GM19452 (cell line): ENCODE data around the gene RABL6.

Experiments
- ATAC-seq: cut with Tn5 transposase; IDR thresholded peaks from one replicate; pipeline ENCODE4 v1.9.1; 2021; ENCODE audit not compliant: unreplicated experiment

RABL6 gene

DNA sequence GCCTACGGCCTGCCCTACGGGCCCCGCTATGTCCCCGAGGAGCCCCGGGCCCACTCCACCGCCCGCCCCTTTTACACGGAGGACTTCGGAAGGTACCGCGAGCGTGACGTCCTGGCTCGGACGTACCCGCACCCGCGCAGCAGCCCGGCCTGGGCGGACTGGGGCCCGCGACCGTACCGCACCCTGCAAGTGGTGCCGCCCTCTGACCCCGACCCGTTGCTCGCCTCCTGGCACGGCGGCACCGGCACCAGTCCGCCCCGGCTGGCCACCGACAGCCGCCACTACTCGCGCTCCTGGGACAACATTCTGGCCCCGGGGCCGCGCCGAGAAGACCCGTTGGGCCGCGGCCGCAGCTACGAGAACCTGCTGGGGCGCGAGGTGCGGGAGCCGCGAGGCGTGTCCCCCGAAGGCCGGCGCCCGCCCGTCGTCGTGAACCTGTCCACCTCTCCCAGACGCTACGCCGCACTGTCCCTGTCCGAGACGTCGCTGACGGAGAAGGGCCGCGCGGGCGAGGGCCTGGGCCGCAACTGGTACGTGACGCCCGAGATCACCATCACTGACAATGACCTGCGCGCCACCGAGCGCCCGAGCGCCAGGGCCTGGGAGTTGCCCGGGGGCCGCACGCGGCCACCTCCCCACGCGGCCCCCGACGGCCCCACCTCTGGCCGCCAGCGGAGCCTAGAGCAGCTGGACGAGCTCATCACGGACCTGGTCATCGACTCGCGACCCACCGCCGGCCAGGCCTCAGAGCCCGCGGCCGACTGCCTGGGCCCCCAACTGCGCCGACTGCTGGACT is 37.9 kb downstream of the RABL6 start:
- ATAC-seq = no peak

DNA sequence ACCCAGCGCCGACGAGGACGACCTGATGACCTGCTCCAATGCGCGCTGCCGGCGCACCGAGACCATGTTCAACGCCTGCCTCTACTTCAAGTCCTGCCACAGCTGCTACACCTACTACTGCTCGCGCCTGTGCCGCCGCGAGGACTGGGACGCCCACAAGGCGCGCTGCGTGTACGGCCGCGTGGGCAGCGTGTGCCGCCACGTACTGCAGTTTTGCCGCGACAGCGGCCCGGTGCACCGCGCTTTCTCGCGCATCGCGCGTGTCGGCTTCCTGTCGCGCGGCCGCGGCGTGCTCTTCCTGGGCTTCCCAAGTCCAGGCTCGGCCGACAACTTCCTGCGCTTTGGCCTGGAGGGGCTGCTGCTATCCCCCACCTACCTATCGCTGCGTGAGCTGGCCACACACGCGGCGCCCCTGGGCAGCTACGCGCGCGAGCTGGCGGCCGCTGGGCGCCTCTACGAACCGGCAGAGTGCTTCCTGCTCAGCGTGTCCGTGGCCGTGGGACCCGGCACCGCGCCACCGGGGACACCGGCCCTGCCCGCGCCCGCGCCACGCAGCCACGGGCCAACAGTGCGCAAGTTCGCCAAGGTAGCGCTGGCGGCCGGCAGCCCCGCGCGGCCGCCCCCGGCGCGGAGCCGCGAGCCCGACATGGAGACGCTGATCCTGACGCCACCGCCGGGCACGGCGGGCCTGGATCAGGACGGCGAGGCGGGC is 38.8 kb downstream of the RABL6 start:
- no peak for ATAC-seq

DNA sequence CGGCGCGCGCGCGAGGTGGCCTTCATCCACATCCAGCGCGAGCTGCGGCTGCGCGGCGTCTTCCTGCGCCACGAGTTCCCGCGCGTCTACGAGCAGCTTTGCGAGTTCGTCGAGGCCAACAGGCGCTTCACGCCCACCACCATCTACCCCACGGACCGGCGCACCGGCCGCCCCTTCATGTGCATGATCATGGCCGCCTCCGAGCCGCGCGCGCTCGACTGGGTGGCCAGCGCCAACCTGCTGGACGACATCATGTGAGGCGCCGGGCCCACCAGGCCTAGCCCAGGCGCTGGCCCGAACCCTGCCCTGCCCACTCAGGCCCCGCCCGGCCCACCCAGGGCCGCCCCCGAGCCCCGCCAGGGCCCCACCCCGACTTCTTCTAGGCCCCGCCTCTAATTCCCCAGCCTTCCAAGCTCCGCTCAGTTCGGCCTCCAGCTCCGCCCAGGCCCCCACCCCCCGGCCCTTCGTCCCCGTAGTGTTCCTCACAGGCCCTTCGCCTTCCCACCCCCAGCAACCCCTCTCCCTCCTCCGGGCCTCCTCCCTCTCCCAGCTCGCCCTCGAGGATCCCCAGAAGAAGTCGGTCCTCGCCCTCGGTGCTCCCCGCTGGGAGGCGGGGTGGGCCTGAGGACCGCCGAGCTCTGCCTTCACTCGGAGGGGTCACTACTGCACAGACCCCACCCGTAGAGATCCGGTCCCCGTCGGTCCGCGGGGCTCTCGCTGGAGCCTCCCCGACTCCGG is 39.5 kb downstream of the RABL6 start:
- ATAC-seq = no peak

DNA sequence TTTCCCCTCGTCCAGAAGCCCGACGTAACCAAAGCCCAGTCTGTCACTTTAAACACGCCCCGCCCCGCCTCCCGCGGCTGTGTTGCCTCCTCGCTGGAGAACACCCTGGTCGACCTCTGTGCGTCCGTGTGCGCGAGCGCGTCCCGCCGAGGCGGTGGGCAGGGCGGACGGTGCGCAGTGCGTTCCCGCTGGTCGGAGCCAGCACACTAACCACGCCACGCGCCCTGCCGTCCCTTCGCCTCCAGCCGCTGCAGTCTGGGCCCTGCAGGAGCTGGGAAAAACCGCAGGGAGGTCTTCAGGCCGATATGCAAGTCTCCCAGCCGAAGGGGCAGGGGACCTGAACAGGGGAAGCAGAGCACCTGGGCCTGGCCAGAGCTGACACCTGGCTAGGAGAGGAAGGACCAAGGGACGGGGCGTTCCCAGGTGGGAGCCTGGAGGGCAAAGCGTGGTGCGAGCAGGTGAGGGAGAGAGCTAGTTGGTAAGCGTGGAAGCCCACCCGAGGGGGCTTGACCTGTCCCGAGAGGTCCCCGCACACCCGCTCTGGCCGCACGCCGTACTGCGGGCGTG is 40.2 kb downstream of the RABL6 start:
- no peak for ATAC-seq

DNA sequence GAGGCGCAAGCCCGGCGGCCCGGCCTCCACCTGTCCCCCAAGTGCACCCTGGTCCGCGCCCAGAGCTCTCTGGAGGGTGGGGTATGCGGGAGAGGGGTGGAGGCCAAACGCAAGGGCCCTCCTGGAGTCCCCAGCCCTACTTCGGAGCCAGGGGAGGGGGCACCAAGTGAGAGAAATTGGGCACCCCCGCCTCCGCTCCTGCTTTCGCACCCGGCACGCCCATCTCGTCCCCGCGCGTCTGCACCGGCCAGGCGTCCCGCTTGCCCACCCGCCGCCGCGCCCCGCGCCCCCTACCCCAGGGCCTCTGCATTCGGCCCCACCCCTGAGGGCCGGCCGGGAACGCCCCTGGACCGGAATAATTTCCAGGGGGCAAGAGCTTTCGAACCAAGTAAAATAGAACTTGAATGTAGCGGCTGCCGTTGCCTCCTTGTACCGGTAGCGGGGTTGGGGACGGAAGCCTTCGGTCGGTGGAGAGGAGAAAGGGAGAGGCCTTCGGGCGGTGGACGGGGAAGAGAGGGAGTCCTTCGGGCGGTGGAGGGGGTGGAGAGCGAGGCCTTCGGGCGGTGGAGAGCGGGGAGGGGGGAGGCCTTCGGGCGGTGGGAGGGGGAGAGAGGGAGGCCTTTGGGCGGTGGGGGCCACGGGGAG is 40.8 kb downstream of the RABL6 start:
- ATAC-seq = no peak

DNA sequence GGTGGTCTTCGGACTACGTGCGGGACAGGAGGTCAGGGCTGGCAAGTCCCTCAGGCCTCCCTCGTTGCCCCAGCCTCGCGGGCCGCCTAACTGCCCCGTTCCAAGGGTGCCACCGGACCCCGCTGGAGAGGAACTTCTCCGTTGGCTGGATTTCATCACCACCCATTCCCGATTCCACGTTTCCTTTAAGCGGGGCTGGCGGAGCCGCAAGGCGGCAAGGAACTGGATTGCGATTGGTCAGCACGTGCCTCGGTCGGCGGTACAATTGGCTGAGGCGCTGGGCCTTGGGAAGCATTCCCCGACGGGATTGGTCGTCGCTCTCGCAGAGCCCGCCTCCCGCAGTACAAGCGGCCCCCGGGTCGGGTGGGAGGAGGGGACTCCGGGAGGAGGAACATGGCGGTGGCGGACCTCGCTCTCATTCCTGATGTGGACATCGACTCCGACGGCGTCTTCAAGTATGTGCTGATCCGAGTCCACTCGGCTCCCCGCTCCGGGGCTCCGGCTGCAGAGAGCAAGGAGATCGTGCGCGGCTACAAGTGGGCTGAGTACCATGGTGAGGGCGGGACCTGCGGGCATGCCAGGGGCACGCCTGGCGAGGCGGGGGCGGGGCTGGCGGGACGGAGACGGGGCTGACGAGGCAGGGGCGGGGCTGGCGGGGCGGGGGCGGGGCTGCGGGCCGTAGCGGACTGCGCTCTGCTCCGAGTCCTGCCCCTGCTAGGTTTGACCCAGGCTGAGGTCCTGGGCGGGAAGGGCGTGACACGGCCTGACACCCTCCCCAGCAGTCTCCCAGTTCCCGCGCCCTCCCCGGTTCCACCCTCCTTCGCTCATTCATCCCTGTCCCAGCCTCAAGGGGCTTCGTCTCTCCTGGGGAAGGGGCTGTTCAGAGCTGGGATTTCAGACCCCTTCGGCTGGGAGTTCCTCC is 41.6 kb downstream of the RABL6 start, which contains the start of gene PHPT1:
Gene PHPT1, plus strand, starts transcription at position 372 of the 922 bp plus-strand sequence. Its CDS starts 22 bp downstream, at position 394.
- peak; percentile 75 for ATAC-seq

DNA sequence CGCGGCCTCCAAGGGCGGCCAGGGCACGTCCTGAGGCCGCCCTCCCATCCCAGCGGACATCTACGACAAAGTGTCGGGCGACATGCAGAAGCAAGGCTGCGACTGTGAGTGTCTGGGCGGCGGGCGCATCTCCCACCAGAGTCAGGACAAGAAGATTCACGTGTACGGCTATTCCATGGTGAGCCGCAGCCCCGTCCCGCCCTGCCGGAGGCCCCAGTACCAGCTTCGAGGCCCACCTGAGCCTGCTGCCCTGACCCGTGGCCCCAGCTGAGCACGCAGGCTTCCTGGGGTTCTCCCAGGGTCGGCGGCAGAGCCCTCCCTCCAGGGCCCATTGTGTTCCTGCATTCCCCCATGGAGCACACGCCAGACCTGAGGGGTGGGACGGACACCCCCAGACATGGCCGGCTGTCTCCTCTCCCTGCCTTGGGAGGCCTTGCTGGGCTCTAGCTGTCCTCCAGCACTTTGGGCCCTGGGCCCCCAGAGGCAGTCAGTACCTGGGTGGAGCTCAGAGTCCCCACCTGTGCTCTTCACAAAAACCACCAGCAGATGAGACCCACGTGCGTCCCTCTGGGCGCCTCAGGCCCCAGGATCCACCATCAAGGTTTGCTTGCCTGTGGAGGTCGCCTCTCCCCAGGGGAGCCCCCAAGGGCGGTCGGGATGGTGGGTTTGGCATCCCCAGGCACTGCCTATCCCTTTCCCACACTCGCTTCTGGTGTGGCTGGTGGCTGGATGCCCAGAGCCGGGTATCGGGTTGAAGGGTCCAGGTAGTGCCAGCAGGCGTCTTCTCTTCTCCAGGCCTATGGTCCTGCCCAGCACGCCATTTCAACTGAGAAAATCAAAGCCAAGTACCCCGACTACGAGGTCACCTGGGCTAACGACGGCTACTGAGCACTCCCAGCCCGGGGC is 42.5 kb downstream of the RABL6 start:
- no peak for ATAC-seq

DNA sequence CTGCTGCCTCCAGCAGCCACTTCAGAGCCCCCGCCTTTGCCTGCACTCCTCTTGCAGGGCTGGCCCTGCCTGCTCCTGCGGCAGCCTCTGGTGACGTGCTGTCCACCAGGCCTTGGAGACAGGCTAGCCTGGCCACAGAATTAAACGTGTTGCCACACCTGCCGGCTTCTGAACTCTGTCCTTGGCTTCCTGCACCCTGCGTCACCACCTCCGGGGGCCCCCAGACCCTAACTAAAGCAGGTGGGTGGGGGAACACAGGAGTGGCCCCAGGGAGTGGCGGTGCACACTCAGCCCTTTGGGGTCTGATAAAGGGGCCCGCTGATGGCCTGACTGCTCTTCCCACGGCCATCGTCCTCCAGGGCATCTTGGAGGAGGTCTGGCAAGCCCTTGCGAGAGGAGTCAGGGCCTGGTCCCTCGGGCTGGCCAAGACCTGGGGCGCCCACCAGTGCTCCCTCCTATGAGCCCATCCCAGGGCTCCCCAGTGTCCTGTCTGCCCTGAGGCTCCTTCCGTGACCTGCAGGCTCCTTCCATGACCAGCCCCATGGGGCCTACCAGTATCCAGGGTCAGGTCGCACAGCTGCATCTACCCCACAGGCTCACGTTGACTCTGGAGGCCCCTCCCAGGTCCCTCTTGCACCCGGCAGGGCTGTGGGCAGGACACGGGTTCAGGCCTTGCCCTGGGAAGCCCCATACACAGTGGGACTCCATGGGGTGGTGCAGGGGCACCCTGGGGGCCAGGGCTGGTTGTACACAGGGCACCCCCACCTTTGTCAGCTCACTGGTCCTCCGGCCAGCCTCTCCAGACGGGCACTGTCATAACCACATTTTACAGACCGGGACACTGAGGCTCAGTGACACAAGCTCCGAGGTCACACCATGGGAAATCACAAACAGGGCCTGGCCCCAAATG is 43.4 kb downstream of the RABL6 start:
- ATAC-seq = no peak

DNA sequence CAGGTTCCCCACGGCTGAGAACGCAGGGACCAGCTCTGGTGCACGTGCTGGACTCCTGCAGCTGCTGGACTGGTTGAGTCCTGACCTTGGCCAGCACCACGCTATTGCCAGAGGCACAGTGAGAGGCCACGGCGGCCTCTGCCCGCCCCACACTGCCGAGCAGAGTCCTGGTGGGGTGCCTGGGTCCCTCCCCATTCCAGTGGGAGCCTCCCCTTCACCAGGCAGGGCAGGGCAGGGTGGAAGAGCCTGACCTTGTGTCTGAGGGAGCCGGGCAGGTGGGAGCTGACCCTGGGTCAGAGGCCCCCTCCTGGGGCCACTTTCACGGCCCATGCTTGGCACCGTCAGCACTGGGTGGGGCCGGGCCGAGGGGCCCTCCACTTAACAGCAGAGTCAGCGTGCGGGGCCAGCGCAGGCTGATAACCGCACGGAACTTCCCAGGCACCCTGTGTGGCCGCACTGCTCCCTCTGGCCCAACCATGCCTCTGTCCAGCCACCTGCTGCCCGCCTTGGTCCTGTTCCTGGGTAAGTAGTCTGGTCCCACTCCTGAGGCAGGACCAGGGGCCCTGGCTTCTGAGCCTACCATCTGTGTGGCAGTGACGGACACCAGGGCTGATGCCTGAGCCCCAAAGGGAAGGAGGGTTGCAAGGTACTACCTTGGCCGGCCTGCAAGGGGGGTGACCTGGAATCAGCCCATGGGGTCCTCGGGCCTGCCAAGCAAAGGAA is 44.4 kb downstream of the RABL6 start, which contains the start of gene MAMDC4:
Gene MAMDC4, plus strand, starts transcription at position 406 of the 723 bp plus-strand sequence. Its CDS starts 71 bp downstream, at position 477.
- no peak for ATAC-seq

DNA sequence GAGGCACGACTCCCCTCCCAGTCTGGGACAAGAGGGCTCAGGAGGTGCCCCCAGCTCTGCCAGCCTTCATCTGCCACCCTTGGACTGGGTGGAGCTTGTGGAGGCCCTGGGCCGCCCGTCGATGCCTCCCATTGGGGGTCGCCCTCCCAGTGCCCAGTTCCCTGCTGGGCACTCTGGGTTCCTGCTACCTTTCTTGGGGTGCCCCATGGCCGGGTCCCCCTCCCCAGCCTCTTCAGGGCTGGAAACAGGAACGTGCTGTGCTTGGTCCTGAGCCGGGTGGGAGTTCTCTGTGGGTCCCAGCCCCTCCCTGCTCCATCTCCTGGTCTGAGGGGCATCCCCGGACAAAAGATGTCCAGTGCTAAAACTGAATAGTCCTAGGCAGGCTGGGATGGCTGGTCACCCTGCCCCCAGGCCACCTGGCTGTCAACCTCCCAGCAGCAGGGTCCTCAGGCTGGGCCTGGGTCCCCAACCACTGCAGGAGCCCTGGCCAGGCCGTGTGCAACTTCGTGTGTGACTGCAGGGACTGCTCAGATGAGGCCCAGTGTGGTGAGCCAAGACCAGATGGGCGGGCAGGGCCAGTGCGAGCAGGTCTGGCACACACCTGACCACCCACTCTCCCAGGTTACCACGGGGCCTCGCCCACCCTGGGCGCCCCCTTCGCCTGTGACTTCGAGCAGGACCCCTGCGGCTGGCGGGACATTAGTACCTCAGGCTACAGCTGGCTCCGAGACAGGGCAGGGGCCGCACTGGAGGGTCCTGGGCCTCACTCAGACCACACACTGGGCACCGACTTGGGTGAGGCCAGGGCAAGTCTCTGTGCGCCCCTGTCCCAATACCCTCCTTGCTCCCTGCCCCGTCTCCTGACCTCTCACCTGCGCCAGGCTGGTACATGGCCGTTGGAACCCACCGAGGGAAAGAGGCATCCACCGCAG is 45.2 kb downstream of the RABL6 start:
- ATAC-seq = no peak

DNA sequence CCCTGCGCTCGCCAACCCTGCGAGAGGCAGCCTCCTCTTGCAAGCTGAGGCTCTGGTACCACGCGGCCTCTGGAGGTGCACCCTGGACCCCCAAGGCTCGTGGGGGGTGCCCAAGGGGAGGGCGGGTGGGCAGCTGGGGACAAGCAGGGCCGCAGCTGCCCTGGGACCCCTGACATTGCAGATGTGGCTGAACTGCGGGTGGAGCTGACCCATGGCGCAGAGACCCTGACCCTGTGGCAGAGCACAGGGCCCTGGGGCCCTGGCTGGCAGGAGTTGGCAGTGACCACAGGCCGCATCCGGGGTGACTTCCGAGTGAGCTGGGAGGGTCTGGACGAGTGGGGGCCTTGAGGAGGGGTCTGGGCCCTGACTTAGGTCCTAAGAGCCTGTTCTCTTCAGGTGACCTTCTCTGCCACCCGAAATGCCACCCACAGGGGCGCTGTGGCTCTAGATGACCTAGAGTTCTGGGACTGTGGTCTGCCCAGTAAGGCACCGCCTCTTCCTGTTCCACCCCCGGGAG is 45.9 kb downstream of the RABL6 start:
- ATAC-seq = no peak

DNA sequence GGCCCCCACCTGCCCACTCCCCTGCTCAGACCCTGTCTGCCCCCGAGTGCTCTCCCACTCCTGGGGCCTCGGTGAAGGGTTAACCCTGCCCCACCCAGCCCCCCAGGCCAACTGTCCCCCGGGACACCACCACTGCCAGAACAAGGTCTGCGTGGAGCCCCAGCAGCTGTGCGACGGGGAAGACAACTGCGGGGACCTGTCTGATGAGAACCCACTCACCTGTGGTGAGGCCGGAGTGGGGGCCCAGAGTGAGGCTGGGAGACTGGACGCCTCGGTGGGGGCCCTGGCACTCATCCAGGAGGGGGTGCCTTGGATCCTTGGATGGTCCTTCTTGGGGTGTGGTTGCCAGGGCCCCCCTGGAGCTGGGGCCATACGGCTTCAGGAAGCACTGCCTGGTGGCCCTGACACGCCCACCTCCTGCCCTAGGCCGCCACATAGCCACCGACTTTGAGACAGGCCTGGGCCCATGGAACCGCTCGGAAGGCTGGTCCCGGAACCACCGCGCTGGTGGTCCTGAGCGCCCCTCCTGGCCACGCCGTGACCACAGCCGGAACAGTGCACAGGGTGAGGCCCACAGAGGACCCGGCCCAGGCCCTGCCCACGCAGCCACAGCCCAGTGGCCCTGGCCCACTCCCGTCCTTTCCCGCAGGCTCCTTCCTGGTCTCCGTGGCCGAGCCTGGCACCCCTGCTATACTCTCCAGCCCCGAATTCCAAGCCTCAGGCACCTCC is 46.5 kb downstream of the RABL6 start:
- no peak for ATAC-seq

DNA sequence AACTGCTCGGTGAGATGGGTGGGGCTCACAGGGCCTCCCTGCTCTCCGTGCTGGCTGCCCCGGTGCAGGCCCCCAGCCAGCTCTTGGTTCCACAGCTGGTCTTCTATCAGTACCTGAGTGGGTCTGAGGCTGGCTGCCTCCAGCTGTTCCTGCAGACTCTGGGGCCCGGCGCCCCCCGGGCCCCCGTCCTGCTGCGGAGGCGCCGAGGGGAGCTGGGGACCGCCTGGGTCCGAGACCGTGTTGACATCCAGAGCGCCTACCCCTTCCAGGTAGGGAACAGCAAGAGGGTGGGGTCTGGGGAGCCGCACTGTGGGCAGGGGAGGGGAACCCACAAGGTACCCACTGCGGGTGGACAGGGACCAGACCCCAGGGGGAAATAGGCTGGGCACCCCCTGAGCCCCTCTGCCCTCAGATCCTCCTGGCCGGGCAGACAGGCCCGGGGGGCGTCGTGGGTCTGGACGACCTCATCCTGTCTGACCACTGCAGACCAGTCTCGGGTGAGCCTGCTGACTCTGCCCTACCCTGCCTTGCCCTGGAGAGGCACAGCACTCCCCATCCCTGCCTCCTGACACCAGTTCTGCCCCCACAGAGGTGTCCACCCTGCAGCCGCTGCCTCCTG is 47.2 kb downstream of the RABL6 start:
- ATAC-seq = no peak

DNA sequence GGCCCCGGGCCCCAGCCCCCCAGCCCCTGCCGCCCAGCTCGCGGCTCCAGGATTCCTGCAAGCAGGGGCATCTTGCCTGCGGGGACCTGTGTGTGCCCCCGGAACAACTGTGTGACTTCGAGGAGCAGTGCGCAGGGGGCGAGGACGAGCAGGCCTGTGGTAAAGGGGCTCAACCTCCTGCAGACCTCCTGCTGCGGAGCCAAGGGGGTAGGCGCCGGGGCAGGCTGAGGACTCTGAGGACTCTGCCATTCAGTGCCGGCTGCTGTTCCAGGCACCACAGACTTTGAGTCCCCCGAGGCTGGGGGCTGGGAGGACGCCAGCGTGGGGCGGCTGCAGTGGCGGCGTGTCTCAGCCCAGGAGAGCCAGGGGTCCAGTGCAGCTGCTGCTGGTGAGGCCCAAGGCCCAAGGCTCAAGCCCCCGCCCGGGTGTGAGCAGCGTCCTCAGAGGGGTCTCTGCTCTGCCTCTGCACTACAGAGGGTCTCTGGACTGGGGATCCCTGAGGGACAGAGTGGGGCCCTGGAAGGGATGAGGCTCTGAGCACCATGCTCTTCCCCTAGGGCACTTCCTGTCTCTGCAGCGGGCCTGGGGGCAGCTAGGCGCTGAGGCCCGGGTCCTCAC is 47.8 kb downstream of the RABL6 start:
- no peak for ATAC-seq
